ENCODE data around the gene ELP2. TPM values are rescaled to one million over a fixed set of nuclear protein-coding genes. Genes with fewer than 3 reads are reported as not detected.

Gene ELP2
- polyA plus RNA-seq, 1 donor, result 75.9 TPM

DNA sequence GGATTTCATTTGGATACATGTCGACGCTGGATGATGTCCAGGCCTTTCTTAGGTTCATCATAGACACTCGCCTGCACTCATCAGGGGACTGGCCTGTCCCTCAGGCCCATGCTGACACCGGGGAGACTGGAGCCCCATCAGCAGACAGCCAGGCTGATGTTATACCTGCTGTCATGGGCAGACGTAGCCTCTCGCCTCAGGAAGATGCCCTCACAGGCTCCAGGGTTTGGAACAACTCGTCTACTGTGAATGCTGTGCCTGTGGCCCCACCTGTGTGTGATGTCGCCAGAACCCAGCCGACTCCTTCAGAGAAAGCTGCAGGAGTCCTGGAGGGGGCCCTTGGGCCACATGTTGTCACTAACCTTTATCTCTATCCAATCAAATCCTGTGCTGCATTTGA lies 85.9 kb downstream of the ELP2 start:
- DNase-seq (ENCODE audit: low read depth), result no peak

DNA sequence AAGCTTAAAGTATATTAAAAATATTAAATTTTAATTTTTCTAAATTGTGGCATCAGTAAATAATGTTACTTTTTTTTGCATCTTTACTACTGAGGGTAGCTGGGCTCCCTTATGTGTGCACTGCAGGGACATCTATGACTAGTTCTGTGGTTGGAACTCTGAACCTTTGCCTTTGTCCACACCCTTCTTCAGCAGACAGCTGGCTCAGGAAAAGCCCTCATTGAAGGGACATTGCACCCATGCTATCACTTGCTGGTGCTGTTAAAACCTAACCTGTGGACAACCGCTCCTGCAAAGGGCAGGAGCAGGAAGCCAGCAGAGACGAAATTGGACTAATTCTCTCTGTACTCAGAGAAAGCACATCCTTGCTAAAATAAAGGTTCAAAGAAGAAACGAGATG lies 87.6 kb downstream of the ELP2 start:
- no peak for DNase-seq (ENCODE audit: low read depth)

DNA sequence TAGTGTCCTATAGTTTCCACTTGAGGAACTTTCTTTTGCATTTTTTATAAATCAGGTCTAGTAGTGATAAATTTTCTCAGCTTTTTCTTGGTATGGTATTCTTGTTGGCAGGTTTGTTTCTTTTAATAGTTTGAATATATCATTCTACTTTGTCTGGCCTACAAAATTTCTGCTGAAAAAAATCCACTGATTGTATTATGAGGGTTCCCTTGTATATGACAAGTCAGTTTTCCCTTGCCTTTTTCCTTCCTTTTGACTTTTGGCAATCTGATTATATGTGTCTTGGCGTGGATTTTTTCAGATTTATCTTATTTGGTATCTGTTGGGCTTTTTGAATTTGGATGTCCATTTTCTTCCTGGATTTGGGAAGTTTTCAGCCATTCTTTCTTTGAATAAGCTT lies 99.5 kb downstream of the ELP2 start:
- DNase-seq (ENCODE audit: low read depth), result no peak

Other genes with a start within 250 kb of the ELP2 start
- 42.7 TPM for gene RPRD1A, start 62.3 kb upstream of the ELP2 start, polyA plus RNA-seq (ENCODE audit: insufficient read length)
- gene SLC39A6, start 559 bp upstream of the ELP2 start, polyA plus RNA-seq (ENCODE audit: insufficient read length), result 27.3 TPM
- gene MOCOS, start 57.6 kb downstream of the ELP2 start, polyA plus RNA-seq (ENCODE audit: insufficient read length), result 0.14 TPM
- gene FHOD3, start 167.8 kb downstream of the ELP2 start, polyA plus RNA-seq (ENCODE audit: insufficient read length), result 30.8 TPM